ENCODE measurements around the gene B3GLCT. TPM values are rescaled to one million over a fixed set of nuclear protein-coding genes. Genes with fewer than 3 reads are reported as not detected.
"Not testable (repeated sequence)": the region's sequence is repeated elsewhere in the genome, so short reads cannot be mapped to it uniquely, and the experiment has no call there.

The B3GLCT gene
- total RNA-seq, 2 donors from 2014 or later = 5.0 to 6.2 TPM

DNA sequence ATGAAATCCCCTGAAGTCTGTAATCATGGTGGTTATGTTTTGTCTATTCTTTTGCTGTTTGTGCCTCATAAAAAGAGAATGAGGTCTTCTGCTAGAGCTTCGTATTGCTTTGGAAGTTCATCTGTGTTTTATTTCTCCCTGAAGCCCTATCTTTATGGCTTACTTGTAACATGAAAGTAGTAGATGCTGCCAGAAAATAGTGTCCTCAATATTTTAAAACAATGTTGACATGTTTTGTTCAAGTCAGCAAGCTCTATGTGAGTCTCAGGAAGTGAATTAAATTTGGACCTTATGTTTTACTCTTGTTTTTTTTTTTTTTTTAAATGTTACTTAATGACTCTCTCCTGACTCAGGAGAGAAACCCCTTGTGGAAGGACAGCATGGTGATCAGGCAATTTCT lies 130.5 kb downstream of the B3GLCT start:
- no peaks in the 10 kb centered on the region for H3K27me3 Mint-ChIP-seq
- H3K36me3 Mint-ChIP-seq (ENCODE audit: low read depth) = peaks cover 6% of the 10 kb centered on the region
- no peaks in the 10 kb centered on the region for H3K4me1 Mint-ChIP-seq
- DNase-seq (no peak), ATAC-seq (no peak)
- no peak overlapping the region for H3K27ac Mint-ChIP-seq
- no peaks in the 10 kb centered on the region for H3K9me3 ChIP-seq (ENCODE audit: control insufficient read depth, low read length, poor library complexity, severe bottlenecking)
- H3K4me3 Mint-ChIP-seq = no peak overlapping the region

DNA sequence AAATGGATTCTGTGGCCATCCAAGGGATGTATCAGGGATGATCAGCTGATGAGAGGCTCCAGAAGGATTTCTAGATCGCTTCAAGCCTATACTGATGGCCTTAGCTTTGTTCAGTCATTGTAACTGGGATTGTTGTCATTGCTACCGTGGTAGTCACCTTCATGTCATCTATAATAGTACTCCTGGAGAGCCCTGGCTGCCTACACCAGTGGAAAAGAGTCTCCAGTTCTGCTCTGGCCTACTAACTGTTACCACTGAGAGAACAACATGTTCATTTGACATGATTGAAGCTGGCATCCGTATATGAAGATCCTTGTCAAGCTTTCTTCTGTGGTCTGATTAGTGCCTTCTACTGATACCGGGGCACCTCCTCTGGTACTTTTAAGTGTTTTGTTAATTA lies 131.3 kb downstream of the B3GLCT start:
- Mint-ChIP-seq H3K4me3 (no peak overlapping the region), H3K36me3 (ENCODE audit: low read depth) (peaks cover 6% of the 10 kb centered on the region), H3K4me1 (no peaks in the 10 kb centered on the region), H3K27ac (no peak overlapping the region), H3K27me3 (no peaks in the 10 kb centered on the region)
- no peak for DNase-seq
- no peaks in the 10 kb centered on the region for H3K9me3 ChIP-seq (ENCODE audit: control insufficient read depth, low read length, poor library complexity, severe bottlenecking)
- ATAC-seq = no peak

DNA sequence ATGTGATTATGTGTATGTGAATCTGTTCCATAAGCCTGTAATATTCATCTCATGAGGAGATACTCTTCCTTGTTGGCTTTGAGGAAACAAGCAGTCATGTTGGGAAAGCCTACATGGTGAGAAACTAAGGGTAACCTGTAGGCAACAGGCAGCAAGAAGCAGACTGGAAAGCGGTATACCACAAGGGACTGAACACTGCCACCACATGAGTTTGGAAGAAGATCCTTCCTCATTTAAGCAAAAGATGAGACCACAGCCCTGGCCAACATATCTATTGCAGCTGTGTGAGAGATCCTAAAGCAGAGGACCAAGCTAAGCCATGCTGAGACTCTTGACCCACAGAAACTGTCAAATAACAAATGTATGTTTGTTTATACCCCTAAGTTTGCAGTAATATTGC lies 134.8 kb downstream of the B3GLCT start:
- peaks cover 2% of the 10 kb centered on the region for H3K36me3 Mint-ChIP-seq (ENCODE audit: low read depth)
- no peaks in the 10 kb centered on the region for H3K4me1 Mint-ChIP-seq
- H3K9me3 ChIP-seq (ENCODE audit: control insufficient read depth, low read length, poor library complexity, severe bottlenecking) = no peaks in the 10 kb centered on the region
- ATAC-seq (no peak), DNase-seq (no peak)
- H3K27ac Mint-ChIP-seq = no peak overlapping the region
- no peak overlapping the region for H3K4me3 Mint-ChIP-seq
- no peaks in the 10 kb centered on the region for H3K27me3 Mint-ChIP-seq

DNA sequence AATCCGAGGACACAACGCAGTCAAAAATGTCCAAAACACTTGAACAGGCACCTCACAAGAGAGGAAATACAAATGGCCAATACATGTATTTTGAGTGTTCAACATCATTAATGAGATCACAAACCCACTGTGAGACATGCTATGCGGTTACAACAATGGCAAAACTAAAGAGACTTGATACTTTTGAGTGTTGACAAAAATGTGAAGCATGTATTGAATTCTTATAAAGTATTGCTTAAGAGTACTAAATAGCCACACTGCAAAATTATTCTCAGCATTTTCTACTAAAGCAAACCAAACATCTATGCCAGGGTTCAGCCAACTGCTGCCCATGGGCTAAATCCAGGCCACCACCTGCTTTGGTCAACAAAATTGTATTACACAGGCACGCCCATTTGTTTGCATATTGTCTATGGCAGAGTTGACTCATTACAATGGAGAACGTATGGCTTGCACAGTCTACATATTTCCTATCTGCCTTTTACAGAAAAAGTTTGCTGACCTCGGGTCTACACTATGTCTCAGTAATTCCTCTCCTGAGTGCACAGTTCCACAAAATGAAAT lies 135.3 kb downstream of the B3GLCT start:
- ATAC-seq (no peak), DNase-seq (no peak)
- no peak overlapping the region for H3K27ac Mint-ChIP-seq
- no peaks in the 10 kb centered on the region for H3K27me3 Mint-ChIP-seq
- no peaks in the 10 kb centered on the region for H3K9me3 ChIP-seq (ENCODE audit: control insufficient read depth, low read length, poor library complexity, severe bottlenecking)
- no peak overlapping the region for H3K4me3 Mint-ChIP-seq
- H3K36me3 Mint-ChIP-seq (ENCODE audit: low read depth) = no peaks in the 10 kb centered on the region
- H3K4me1 Mint-ChIP-seq = no peaks in the 10 kb centered on the region

DNA sequence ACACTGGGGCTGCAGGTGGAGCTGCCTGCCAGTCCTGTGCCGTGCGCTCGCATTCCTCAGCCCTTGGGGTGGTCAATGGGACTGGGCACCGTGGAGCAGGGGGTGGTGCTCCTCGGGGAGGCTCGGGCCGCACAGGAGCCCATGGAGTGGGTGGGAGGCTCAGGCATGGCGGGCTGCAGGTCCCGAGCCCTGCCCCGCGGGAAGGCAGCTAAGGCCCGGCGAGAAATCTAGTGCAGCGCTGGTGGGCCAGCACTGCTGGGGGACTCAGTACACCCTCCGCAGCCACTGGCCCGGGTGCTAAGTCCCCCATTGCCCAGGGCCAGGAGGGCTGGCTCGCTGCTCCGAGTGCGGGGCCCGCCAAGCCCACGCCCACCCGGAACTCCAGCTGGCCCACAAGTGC lies 139.8 kb downstream of the B3GLCT start:
- ATAC-seq; H3K27ac Mint-ChIP-seq; H3K27me3 Mint-ChIP-seq; H3K4me1 Mint-ChIP-seq; H3K9me3 ChIP-seq (ENCODE audit: control insufficient read depth, low read length, poor library complexity, severe bottlenecking); H3K36me3 Mint-ChIP-seq (ENCODE audit: low read depth); DNase-seq; H3K4me3 Mint-ChIP-seq: not testable (repeated sequence)

DNA sequence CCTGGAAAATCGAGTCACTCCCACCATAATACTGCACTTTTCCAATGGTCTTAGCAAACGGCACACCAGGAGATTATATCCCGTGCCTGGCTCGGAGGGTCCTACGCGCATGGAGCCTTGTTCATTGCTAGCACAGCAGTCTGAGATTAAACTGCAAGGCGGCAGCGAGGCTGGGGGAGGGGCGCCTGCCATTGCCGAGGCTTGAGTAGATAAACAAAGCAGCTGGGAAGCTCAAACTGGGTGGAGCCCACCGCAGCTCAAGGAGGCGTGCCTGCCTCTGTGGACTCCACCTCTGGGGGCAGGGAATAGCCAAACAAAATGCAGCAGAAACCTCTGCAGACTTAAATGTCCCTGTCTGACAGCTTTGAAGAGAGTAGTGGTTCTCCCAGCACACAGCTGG lies 141.1 kb downstream of the B3GLCT start:
- H3K4me3 Mint-ChIP-seq; ATAC-seq; H3K36me3 Mint-ChIP-seq (ENCODE audit: low read depth); H3K27ac Mint-ChIP-seq; DNase-seq; H3K4me1 Mint-ChIP-seq; H3K9me3 ChIP-seq (ENCODE audit: control insufficient read depth, low read length, poor library complexity, severe bottlenecking); H3K27me3 Mint-ChIP-seq: not testable (repeated sequence)

DNA sequence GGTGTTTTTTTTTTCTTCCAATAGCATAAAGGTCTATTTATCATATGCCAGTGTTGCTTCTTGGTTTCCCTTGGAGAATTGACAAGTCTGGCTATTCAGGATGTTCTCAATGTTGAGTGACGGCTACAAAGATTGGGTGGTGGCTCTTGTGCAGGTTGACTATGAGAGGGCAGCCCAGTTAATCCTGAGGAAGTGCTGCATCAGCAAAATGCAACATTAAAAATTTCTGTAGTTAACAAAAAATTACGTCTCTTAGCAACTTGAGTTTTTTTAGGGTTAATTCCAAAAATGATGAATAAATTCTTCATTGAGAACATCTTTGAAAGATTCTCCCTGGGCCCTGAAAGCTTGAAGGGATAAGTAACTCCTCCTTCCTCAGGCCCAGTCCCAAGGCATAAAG lies 147.1 kb downstream of the B3GLCT start:
- peaks cover 25% of the 10 kb centered on the region for H3K27me3 Mint-ChIP-seq
- no peaks in the 10 kb centered on the region for H3K36me3 Mint-ChIP-seq (ENCODE audit: low read depth)
- ATAC-seq (no peak), DNase-seq (no peak)
- no peaks in the 10 kb centered on the region for H3K4me1 Mint-ChIP-seq
- no peak overlapping the region for H3K27ac Mint-ChIP-seq
- H3K4me3 Mint-ChIP-seq = no peak overlapping the region
- H3K9me3 ChIP-seq (ENCODE audit: control insufficient read depth, low read length, poor library complexity, severe bottlenecking) = no peaks in the 10 kb centered on the region

DNA sequence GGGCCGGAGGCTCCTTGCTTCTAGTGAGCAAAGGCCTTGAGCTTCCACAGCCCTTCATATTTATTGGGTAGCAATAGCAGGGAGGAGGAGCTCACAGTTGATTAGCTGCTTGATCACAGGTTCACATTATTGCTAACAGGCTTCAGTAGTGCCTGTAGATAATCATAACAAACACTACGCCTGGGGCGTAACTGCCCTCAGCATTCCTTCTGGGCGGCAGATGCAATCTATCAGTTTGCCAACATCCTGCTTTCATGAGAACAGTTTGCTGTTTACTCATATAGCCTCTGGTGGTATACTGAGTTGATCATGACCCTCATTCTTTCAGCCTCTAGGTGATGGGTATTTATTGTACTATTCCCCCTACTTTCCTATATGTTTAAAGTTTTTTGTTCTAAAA lies 149.4 kb downstream of the B3GLCT start:
- Mint-ChIP-seq H3K4me3 (no peak overlapping the region), H3K4me1 (no peaks in the 10 kb centered on the region), H3K27ac (no peak overlapping the region), H3K27me3 (peaks cover 25% of the 10 kb centered on the region), H3K36me3 (ENCODE audit: low read depth) (no peaks in the 10 kb centered on the region)
- DNase-seq = no peak
- ATAC-seq = no peak
- H3K9me3 ChIP-seq (ENCODE audit: control insufficient read depth, low read length, poor library complexity, severe bottlenecking) = no peaks in the 10 kb centered on the region

DNA sequence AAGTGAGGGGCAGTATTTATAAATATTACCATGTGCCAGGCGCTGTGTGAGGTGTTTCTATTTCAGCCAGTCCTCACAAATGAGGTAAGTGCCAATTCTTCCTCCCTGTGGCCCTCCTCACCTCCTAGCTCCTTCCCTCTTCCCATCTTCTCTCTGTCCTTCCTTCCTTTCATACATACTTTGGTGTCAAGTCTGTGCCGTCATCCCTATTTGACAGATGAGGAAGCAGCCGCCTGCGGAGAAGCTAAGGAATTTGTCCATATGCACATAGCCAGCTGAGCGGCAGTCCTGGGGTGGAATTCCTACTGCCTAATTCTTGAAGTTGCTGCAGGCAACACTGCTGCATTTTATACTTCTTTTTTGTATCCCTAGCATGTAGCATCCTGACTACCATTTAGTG lies 150.8 kb downstream of the B3GLCT start:
- DNase-seq (no peak), ATAC-seq (no peak)
- H3K9me3 ChIP-seq (ENCODE audit: control insufficient read depth, low read length, poor library complexity, severe bottlenecking) = no peaks in the 10 kb centered on the region
- no peaks in the 10 kb centered on the region for H3K4me1 Mint-ChIP-seq
- no peak overlapping the region for H3K4me3 Mint-ChIP-seq
- no peak overlapping the region for H3K27ac Mint-ChIP-seq
- no peaks in the 10 kb centered on the region for H3K36me3 Mint-ChIP-seq (ENCODE audit: low read depth)
- H3K27me3 Mint-ChIP-seq = peaks cover 25% of the 10 kb centered on the region

DNA sequence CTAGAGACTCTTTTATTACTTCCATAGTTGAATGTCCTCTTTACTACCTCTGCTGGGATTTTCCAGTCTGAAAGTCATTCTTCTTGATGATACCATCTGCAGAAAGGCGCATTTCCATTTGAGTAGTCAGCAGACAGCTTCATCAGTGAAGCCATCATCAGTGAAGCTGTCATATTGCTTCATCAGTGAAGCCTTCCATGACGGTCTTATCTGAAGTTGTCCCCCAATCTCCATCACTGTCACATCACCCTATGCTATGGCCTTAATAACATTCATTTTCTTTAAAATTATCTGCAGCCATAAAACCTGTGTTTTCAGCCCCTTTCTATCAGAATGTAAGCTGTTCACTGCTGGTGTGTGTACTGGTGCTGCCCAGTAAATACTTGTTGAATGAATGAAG lies 151.6 kb downstream of the B3GLCT start:
- no peak for ATAC-seq
- peaks cover 25% of the 10 kb centered on the region for H3K27me3 Mint-ChIP-seq
- H3K4me1 Mint-ChIP-seq = no peaks in the 10 kb centered on the region
- H3K27ac Mint-ChIP-seq = no peak overlapping the region
- H3K36me3 Mint-ChIP-seq (ENCODE audit: low read depth) = no peaks in the 10 kb centered on the region
- DNase-seq = no peak
- H3K9me3 ChIP-seq (ENCODE audit: control insufficient read depth, low read length, poor library complexity, severe bottlenecking) = no peaks in the 10 kb centered on the region
- H3K4me3 Mint-ChIP-seq = no peak overlapping the region

DNA sequence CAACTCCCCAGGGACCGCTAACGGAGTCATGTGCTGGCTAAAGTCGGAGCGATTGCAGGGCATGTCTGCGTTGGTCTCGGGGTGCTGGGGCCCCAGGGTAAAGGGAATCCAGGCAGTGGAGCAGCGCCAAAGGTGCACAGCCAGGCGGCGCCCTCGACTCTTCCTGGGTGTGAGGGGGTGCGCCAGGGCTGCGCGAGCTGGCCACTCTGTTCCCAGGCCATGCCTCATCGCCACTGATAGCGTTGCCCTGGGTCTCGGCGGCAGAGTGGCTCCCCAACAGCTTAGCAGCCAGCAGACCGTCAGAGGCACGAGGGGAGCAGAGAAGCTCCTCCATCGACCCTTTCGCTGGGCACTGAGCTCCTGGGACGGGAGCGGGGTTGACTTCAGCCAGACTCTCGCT lies 152.7 kb downstream of the B3GLCT start:
- DNase-seq = no peak
- H3K4me1 Mint-ChIP-seq = no peaks in the 10 kb centered on the region
- H3K27me3 Mint-ChIP-seq = peaks cover 25% of the 10 kb centered on the region
- no peak overlapping the region for H3K27ac Mint-ChIP-seq
- H3K9me3 ChIP-seq (ENCODE audit: control insufficient read depth, low read length, poor library complexity, severe bottlenecking) = no peaks in the 10 kb centered on the region
- no peak for ATAC-seq
- no peak overlapping the region for H3K4me3 Mint-ChIP-seq
- no peaks in the 10 kb centered on the region for H3K36me3 Mint-ChIP-seq (ENCODE audit: low read depth)

DNA sequence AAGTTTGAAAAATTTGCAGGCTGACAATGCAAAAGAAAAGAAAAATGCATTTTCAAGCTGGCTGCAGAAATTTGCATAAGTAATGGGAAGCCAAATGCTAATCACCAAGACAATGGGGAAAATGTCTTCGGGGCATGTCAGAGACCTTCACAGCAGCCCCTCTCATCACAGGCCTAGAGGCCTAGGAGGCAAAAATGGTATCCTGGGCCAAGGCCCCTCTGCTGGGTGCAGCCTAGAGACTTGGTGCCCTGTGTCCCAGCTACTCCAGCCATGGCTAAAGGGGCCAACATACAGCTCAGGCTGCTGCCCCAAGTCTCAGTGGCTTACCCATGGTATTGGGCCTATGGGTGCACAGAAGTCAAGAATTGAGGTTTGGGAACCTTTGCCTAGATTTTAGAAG lies 155.2 kb downstream of the B3GLCT start:
- ATAC-seq = no peak
- Mint-ChIP-seq H3K27ac (no peak overlapping the region), H3K4me1 (no peaks in the 10 kb centered on the region), H3K4me3 (no peak overlapping the region), H3K36me3 (ENCODE audit: low read depth) (no peaks in the 10 kb centered on the region), H3K27me3 (peaks cover 18% of the 10 kb centered on the region)
- DNase-seq = no peak
- H3K9me3 ChIP-seq (ENCODE audit: control insufficient read depth, low read length, poor library complexity, severe bottlenecking) = no peaks in the 10 kb centered on the region

DNA sequence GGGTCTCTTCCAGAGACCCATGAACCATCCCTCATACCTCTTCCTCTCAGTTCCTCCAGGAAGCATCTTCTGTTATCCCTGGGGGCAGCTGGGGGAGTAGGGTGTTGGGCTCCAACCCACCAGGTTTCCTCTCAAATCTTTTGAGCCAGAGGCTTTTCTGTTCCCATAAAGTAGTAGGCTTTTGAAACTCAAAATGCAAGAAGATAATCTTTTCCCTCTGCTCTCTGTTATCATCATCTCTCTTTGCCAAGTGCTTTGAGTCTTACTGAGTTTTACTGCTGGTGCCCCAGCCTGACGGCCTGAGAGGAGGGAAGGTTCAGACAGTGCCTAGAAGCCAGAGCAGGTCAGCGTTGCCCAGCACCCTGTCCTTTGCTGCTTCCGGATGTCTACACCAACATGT lies 157.2 kb downstream of the B3GLCT start:
- H3K36me3 Mint-ChIP-seq (ENCODE audit: low read depth) = no peaks in the 10 kb centered on the region
- H3K27ac Mint-ChIP-seq = no peak overlapping the region
- no peaks in the 10 kb centered on the region for H3K27me3 Mint-ChIP-seq
- ATAC-seq = no peak
- no peaks in the 10 kb centered on the region for H3K4me1 Mint-ChIP-seq
- no peak for DNase-seq
- no peaks in the 10 kb centered on the region for H3K9me3 ChIP-seq (ENCODE audit: control insufficient read depth, low read length, poor library complexity, severe bottlenecking)
- H3K4me3 Mint-ChIP-seq = no peak overlapping the region

DNA sequence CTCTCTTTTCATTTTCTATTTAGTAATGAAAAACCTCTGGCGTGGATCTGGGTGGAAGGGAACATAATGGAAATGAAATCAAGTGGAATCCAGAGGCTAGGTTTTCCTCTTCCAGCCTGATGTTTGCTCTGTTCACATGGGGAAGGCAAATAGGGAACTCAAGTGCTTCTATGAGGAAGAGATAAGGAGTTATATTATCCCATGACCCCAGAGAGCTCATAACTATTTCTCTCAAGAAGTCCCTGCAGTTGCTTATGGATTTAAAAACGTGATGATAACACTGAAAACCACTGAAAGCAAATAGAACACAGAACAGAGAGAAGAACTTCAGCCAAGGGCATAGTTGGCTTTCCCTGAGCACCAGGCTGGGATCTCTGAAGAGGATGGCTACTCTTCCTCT lies 157.8 kb downstream of the B3GLCT start:
- no peak overlapping the region for H3K27ac Mint-ChIP-seq
- no peak for ATAC-seq
- H3K36me3 Mint-ChIP-seq (ENCODE audit: low read depth) = no peaks in the 10 kb centered on the region
- DNase-seq = no peak
- no peaks in the 10 kb centered on the region for H3K4me1 Mint-ChIP-seq
- peaks cover 2% of the 10 kb centered on the region for H3K27me3 Mint-ChIP-seq
- no peaks in the 10 kb centered on the region for H3K9me3 ChIP-seq (ENCODE audit: control insufficient read depth, low read length, poor library complexity, severe bottlenecking)
- no peak overlapping the region for H3K4me3 Mint-ChIP-seq
